K562 (cell line): Measurements from ENCODE around the gene MARCO. TPM values are rescaled to one million over a fixed set of nuclear protein-coding genes. Genes with fewer than 3 reads are reported as not detected.

Source experiments
- ATAC-seq: fragments of 200-7000 bp; cut with Tn5 transposase; 3 replicates; pipeline ENCODE4 v1.9.1; 2020; ENCODE audit warnings: moderate library complexity
- BruUV-seq: library from RNA; stranded (reverse); fragments of 400-500 nt; replicated peaks from 2 replicates; lab custom pipeline; 2021; lab: Mats Ljungman, UMichigan
- CTCF ChIA-PET: fragments of 300-600 bp; formaldehyde crosslinking; extraction: SDS; loops from one replicate; lab custom pipeline; 2021; ENCODE audit warnings: low intra/inter-chr PET ratio; lab: Yijun Ruan, JAX
- POLR2A ChIA-PET: fragments of 300-600, 350-650 bp; sonication (Branson Sonifier 250); formaldehyde crosslinking; extraction: SDS; loops from one replicate; lab custom pipeline; 2021; ENCODE audit warnings: antibody characterized with exemption, inconsistent platforms; lab: Yijun Ruan, JAX
- DNase-seq, 4 experiments: peaks; one replicate each; pipeline versions ENCODE4 v3.0.0 to v3.0.0-alpha.2; 2011 to 2018; ENCODE audit warnings: low spot score in 3 of 4, mixed read lengths in 3 of 4; ENCODE audit errors: extremely low read depth in 1 of 4
- FAIRE-seq: peaks from 2 replicates; lab custom pipeline; 2011; peaks lifted over from hg19 to GRCh38; lab: Jason Lieb, UNC
- H2AFZ ChIP-seq: 2 replicates; pipeline ENCODE4 v1.6.0; 2011; ENCODE audit warnings: low read depth, low read length, control low read depth, inconsistent platforms
- H3K27ac ChIP-seq: fragments of 200-600 bp; 3 replicates; pipeline ENCODE4 v1.8.0; 2011; ENCODE audit warnings: low read depth, mild to moderate bottlenecking, control low read depth, inconsistent platforms, low read length, moderate library complexity, mixed read lengths; ENCODE audit errors: extremely low read depth
- H3K27me3 ChIP-seq, 2 experiments: fragments of 300-600 bp in 1 of 2; 2 replicates in 1 of 2; 3 replicates in 1 of 2; pipeline versions ENCODE4 v1.6.0 to v1.8.0; 2011; ENCODE audit warnings: inconsistent platforms in 2 of 2, low read length in 2 of 2, mild to moderate bottlenecking in 1 of 2, mixed read lengths in 1 of 2, moderate library complexity in 1 of 2; ENCODE audit not compliant: control insufficient read depth in 2 of 2, insufficient read depth in 2 of 2
- H3K36me3 ChIP-seq: fragments of 300-600 bp; 3 replicates; pipeline ENCODE4 v1.8.0; 2011; ENCODE audit warnings: mild to moderate bottlenecking, low read length, inconsistent platforms; ENCODE audit not compliant: control insufficient read depth, insufficient read depth
- H3K4me1 ChIP-seq, 2 experiments: fragments of 200-600 bp in 1 of 2; replicated peaks in 1 of 2; 2 replicates in 1 of 2; 3 replicates in 1 of 2; pipeline versions ENCODE4 v1.5.1 to v1.8.0; 2011; ENCODE audit warnings: inconsistent platforms in 2 of 2, low read length in 2 of 2, mild to moderate bottlenecking in 1 of 2, mixed read lengths in 1 of 2, moderate library complexity in 1 of 2; ENCODE audit not compliant: control insufficient read depth in 2 of 2, insufficient read depth in 2 of 2
- H3K4me2 ChIP-seq: 2 replicates; pipeline ENCODE4 v1.6.1; 2011; ENCODE audit warnings: low read length, control low read depth, inconsistent platforms, mixed read lengths; ENCODE audit not compliant: insufficient read depth
- H3K4me3 ChIP-seq: fragments of 200-600 bp; sonication (generic), shearing (Covaris generic); 2 replicates; pipeline ENCODE4 v1.5.1; 2016; ENCODE audit warnings: control low read depth, inconsistent platforms
- H3K79me2 ChIP-seq: fragments of 200-600 bp; 3 replicates; pipeline ENCODE4 v1.8.0; 2011; ENCODE audit warnings: low read length, inconsistent platforms; ENCODE audit not compliant: control insufficient read depth, insufficient read depth
- H3K9ac ChIP-seq, 2 experiments: 2 replicates each; pipeline versions ENCODE4 v1.6.0 to v1.6.1; 2011; ENCODE audit warnings: low read depth in 2 of 2, low read length in 2 of 2, control low read depth in 1 of 2, inconsistent platforms in 1 of 2, mild to moderate bottlenecking in 1 of 2, mixed read lengths in 1 of 2; ENCODE audit not compliant: insufficient read depth in 1 of 2
- H3K9me1 ChIP-seq: one replicate; pipeline ENCODE4 v1.6.0; 2011; ENCODE audit warnings: inconsistent platforms, mild to moderate bottlenecking, low read length, moderate library complexity; ENCODE audit not compliant: control insufficient read depth, insufficient read depth
- H3K9me3 ChIP-seq: replicated peaks from 2 replicates; pipeline ENCODE4 v1.5.1; 2011; ENCODE audit warnings: low read depth, low read length, inconsistent platforms; ENCODE audit not compliant: control insufficient read depth, insufficient read depth
- H4K20me1 ChIP-seq: replicated peaks from 2 replicates; pipeline ENCODE4 v1.6.1; 2011; ENCODE audit warnings: low read length, inconsistent platforms, mixed read lengths; ENCODE audit not compliant: control insufficient read depth, insufficient read depth
- ARID3B ChIP-seq: fragments of 250-450 bp; sonication (Bioruptor Pico); IDR thresholded peaks from 2 replicates; pipeline ENCODE4 v1.4.0; 2020; ENCODE audit warnings: borderline replicate concordance
- FIP1L1 ChIP-seq: fragments of 200-400 bp; formaldehyde crosslinking; IDR thresholded peaks from 2 replicates; pipeline ENCODE4 v1.6.1; 2018; ENCODE audit warnings: mild to moderate bottlenecking, low read depth, low read length; ENCODE audit not compliant: poor library complexity, severe bottlenecking
- MEIS2 ChIP-seq: fragments of 450-650 bp; IDR thresholded peaks from 2 replicates; pipeline ENCODE4 v1.6.1; 2014; ENCODE audit warnings: mild to moderate bottlenecking; ENCODE audit not compliant: partially characterized antibody
- PML ChIP-seq: IDR thresholded peaks from 2 replicates; pipeline ENCODE4 v1.6.1; 2012; ENCODE audit warnings: low read length, inconsistent platforms
- RBM14 ChIP-seq: fragments of 200-400 bp; formaldehyde crosslinking; IDR thresholded peaks from 2 replicates; pipeline ENCODE4 v1.6.1; 2018; ENCODE audit warnings: low read depth, mild to moderate bottlenecking, low read length, moderate library complexity, borderline replicate concordance; ENCODE audit not compliant: insufficient read depth
- SMAD4 ChIP-seq: fragments of 250-450 bp; sonication (Bioruptor Pico); conservative IDR thresholded peaks from 2 replicates; pipeline ENCODE4 v1.8.0; 2021; ENCODE audit warnings: inconsistent platforms, mild to moderate bottlenecking, moderate library complexity
- SMARCC2 ChIP-seq: fragments of 450-650 bp; IDR thresholded peaks from 2 replicates; pipeline ENCODE4 v1.6.1; 2017; ENCODE audit warnings: antibody characterized with exemption, moderate library complexity, mild to moderate bottlenecking, low read depth
- ZFP30 ChIP-seq: fragments of 250-450 bp; sonication (Bioruptor Pico); IDR thresholded peaks from 2 replicates; pipeline ENCODE4 v1.8.0; 2022; ENCODE audit warnings: moderate library complexity, mild to moderate bottlenecking, inconsistent platforms, borderline replicate concordance
- WGBS: fragments of 100-300 bp; shearing (Covaris generic); methylation state at CpG from one replicate; pipeline ENCODE4 v1.1.6; 2016; ENCODE audit warnings: low coverage, mixed read lengths; ENCODE audit not compliant: insufficient coverage; ENCODE audit errors: missing lambda C conversion rate; 5-methylcytosine and 5-hydroxymethylcytosine counted together
- in situ Hi-C: fragments of 300-500 bp; cut with MboI; formaldehyde crosslinking; loops from 4 replicates; pipeline ENCODE4 v1.15.0; 2018; ENCODE audit warnings: inconsistent platforms, mixed read lengths
- intact Hi-C: fragments of 100-400 bp; cut with micrococcal nuclease; formaldehyde crosslinking; loops from 2 replicates; pipeline ENCODE4 v1.14.2; 2022
- polyA plus RNA-seq, 8 experiments: library from polyadenylated mRNA; depleted of rRNA in 4 of 8; stranded (reverse) in 5 of 8; unstranded in 3 of 8; fragments of >200 nt; fragmentation: Nextera tagmentation in 2 of 8; fragmentation: Illumina TruSeq in 1 of 8; extraction: Ambion mirVana in 2 of 8; extraction: Trizol in 1 of 8; gene quantifications; 2 replicates each; pipeline versions ENCODE4 v1.2.1 to v1.2.3, GENCODE V29; 2011 to 2014; ENCODE audit warnings: inconsistent platforms in 1 of 8, missing spikeins in 1 of 8
- total RNA-seq, 7 experiments: library from RNA; depleted of rRNA in 6 of 7; stranded (reverse); fragments of >200 nt in 6 of 7; fragmentation: Illumina TruSeq in 2 of 7; extraction: Trizol in 2 of 7; gene quantifications; 2 replicates each; pipeline versions ENCODE4 v1.2.1 to v1.2.3, GENCODE V29; 2011 to 2021; ENCODE audit warnings: low replicate concordance in 1 of 7

The MARCO gene
- total and polyA plus RNA-seq, 9 of the 15 experiments (the other 6 are each of a cell fraction or from before 2014, with no cell fraction given) = 0.31 TPM; not detected in 8

- in situ Hi-C loops = no loop called here
- H3K27ac ChIP-seq = no peak overlapping the region
- FAIRE-seq = no peak
- H3K4me1 ChIP-seq = no peaks in the 10 kb centered on the region
- H2AFZ ChIP-seq = no peak overlapping the region
- H3K36me3 ChIP-seq = no peaks in the 10 kb centered on the region
- H3K9ac ChIP-seq = no peak overlapping the region
- H3K4me2 ChIP-seq = no peak overlapping the region
- no peak for TF ChIP-seq MEIS2
- TF ChIP-seq SMARCC2 = no peak
- no peak for TF ChIP-seq ZFP30 (CRISPR knock-in tag)
- no peak for TF ChIP-seq ARID3B (CRISPR knock-in tag)
- no peak for TF ChIP-seq FIP1L1
- no peak for TF ChIP-seq SMAD4
- no peak for TF ChIP-seq PML
- no peak for TF ChIP-seq RBM14
- H3K9me3 ChIP-seq = no peaks in the 10 kb centered on the region
- intact Hi-C loops = no loop called here
- WGBS = 3% methylated on average over 3 of the region's 3 CpGs
- no peak for ATAC-seq
- no peaks in the 10 kb centered on the region for H3K9me1 ChIP-seq
- POLR2A ChIA-PET = no interaction called here
- H3K27me3 ChIP-seq = peaks cover 0 to 22% of the 10 kb centered on the region in 2 experiments; a peak in 2 of 5 replicates
- no peaks in the 10 kb centered on the region for H3K79me2 ChIP-seq
- no peaks in the 10 kb centered on the region; the same call in 1 of the 2 replicates for H4K20me1 ChIP-seq
- no peak for DNase-seq
- H3K4me3 ChIP-seq = no peak overlapping the region
- no TSS peak for BruUV-seq
- CTCF ChIA-PET = no interaction called here
Observed at GRCh38 chr2:118965737-118966136, 23.7 kb downstream of the MARCO start.
